ENCODE measurements around the gene KRTAP5-1.
"Not testable (repeated sequence)": the region's sequence is repeated elsewhere in the genome, so short reads cannot be mapped to it uniquely, and the experiment has no call there.

Gene KRTAP5-1
- total RNA-seq = 0 to 0.10 (median 0) reads per million in 9 experiments

GRCh38 chr11:1584661-1585370, at the start of gene KRTAP5-1:
KRTAP5-1 (minus strand) TSS chr11:1585283; CDS start chr11:1585249, 34 bp downstream.
- Mint-ChIP-seq H3K4me1 (ENCODE audit: low read depth in 2 of 2) (peaks cover 33 to 34% of the 10 kb centered on the region in 2 donors), H3K4me3 (peak within 1 kb of the TSS; percentile 34 to 46), H3K27ac (peak within 1 kb of the TSS in 1 of 2 donors; percentile 63)
- not testable (repeated sequence) for H3K9me3 Mint-ChIP-seq; H3K36me3 Mint-ChIP-seq (ENCODE audit: insufficient read depth); DNase-seq; H3K27me3 Mint-ChIP-seq
- ATAC-seq (replicated peaks) = peak; percentile 27

- Mint-ChIP-seq H3K27ac (no peak overlapping the region), H3K36me3 (ENCODE audit: insufficient read depth) (no peaks in the 10 kb centered on the region), H3K4me1 (ENCODE audit: low read depth in 2 of 2) (peaks cover 7 to 14% of the 10 kb centered on the region in 2 donors), H3K9me3 (no peaks in the 10 kb centered on the region), H3K4me3 (no peak overlapping the region), H3K27me3 (peaks cover 48 to 84% of the 10 kb centered on the region in 2 donors)
- DNase-seq (no peak), ATAC-seq (replicated peaks) (no peak)
Measured at GRCh38 chr11:1633864-1634263, 48.8 kb upstream of the KRTAP5-1 start.

- Mint-ChIP-seq H3K27me3 (peaks cover 48 to 76% of the 10 kb centered on the region in 2 donors), H3K27ac (no peak overlapping the region), H3K4me3 (no peak overlapping the region), H3K4me1 (ENCODE audit: low read depth in 2 of 2) (peaks cover 7 to 16% of the 10 kb centered on the region in 2 donors), H3K36me3 (ENCODE audit: insufficient read depth) (no peaks in the 10 kb centered on the region), H3K9me3 (no peaks in the 10 kb centered on the region)
- ATAC-seq (replicated peaks) (no peak), DNase-seq (no peak)
Measured at GRCh38 chr11:1632053-1632714, 47.1 kb upstream of the KRTAP5-1 start.

GRCh38 chr11:1631066-1631568, 46.0 kb upstream of the KRTAP5-1 start:
- no peaks in the 10 kb centered on the region for H3K36me3 Mint-ChIP-seq (ENCODE audit: insufficient read depth)
- DNase-seq (no peak), ATAC-seq (replicated peaks) (no peak)
- no peak overlapping the region for H3K4me3 Mint-ChIP-seq
- H3K27me3 Mint-ChIP-seq = peaks cover 46 to 68% of the 10 kb centered on the region in 2 donors
- no peaks in the 10 kb centered on the region for H3K9me3 Mint-ChIP-seq
- H3K4me1 Mint-ChIP-seq (ENCODE audit: low read depth in 2 of 2) = peaks cover 7 to 16% of the 10 kb centered on the region in 2 donors
- no peak overlapping the region for H3K27ac Mint-ChIP-seq

- H3K27me3 Mint-ChIP-seq = peaks cover 39 to 63% of the 10 kb centered on the region in 2 donors
- no peak overlapping the region for H3K27ac Mint-ChIP-seq
- H3K4me3 Mint-ChIP-seq = no peak overlapping the region
- DNase-seq (no peak), ATAC-seq (replicated peaks) (no peak)
- H3K36me3 Mint-ChIP-seq (ENCODE audit: insufficient read depth) = no peaks in the 10 kb centered on the region
- peaks cover 7 to 16% of the 10 kb centered on the region in 2 donors for H3K4me1 Mint-ChIP-seq (ENCODE audit: low read depth in 2 of 2)
- H3K9me3 Mint-ChIP-seq = no peaks in the 10 kb centered on the region
Measured at GRCh38 chr11:1630271-1630670, 45.2 kb upstream of the KRTAP5-1 start.

- ATAC-seq (replicated peaks) (no peak), DNase-seq (no peak)
- Mint-ChIP-seq H3K4me1 (ENCODE audit: low read depth in 2 of 2) (peaks cover 7 to 16% of the 10 kb centered on the region in 2 donors), H3K27ac (no peak within 1 kb of the TSS), H3K27me3 (peaks cover 37 to 63% of the 10 kb centered on the region in 2 donors), H3K4me3 (no peak within 1 kb of the TSS), H3K9me3 (no peaks in the 10 kb centered on the region), H3K36me3 (ENCODE audit: insufficient read depth) (no peaks in the 10 kb centered on the region)
Measured at GRCh38 chr11:1629326-1630185, 44.5 kb upstream of the KRTAP5-1 start, which contains the start of gene KRTAP5-5. KRTAP5-5 (plus strand) TSS chr11:1629775; CDS start chr11:1629841, 66 bp downstream.

GRCh38 chr11:1628506-1629325, 43.6 kb upstream of the KRTAP5-1 start:
- peaks cover 7 to 16% of the 10 kb centered on the region in 2 donors for H3K4me1 Mint-ChIP-seq (ENCODE audit: low read depth in 2 of 2)
- H3K9me3 Mint-ChIP-seq = no peaks in the 10 kb centered on the region
- H3K27me3 Mint-ChIP-seq = peaks cover 30 to 57% of the 10 kb centered on the region in 2 donors
- H3K27ac Mint-ChIP-seq = no peak overlapping the region
- DNase-seq = peak; percentile 64 to 72 (median 66)
- ATAC-seq (replicated peaks) = peak; percentile 94
- H3K4me3 Mint-ChIP-seq = no peak overlapping the region
- peaks cover 2% of the 10 kb centered on the region for H3K36me3 Mint-ChIP-seq (ENCODE audit: insufficient read depth)

GRCh38 chr11:1625541-1625940, 40.5 kb upstream of the KRTAP5-1 start:
- Mint-ChIP-seq H3K9me3 (no peaks in the 10 kb centered on the region), H3K27ac (no peak overlapping the region), H3K4me3 (no peak overlapping the region), H3K27me3 (peaks cover 20 to 26% of the 10 kb centered on the region in 2 donors), H3K4me1 (ENCODE audit: low read depth in 2 of 2) (peaks cover 0 to 8% of the 10 kb centered on the region in 2 donors), H3K36me3 (ENCODE audit: insufficient read depth) (peaks cover 2% of the 10 kb centered on the region)
- DNase-seq (no peak), ATAC-seq (replicated peaks) (no peak)

- Mint-ChIP-seq H3K27ac (no peak overlapping the region), H3K4me1 (ENCODE audit: low read depth in 2 of 2) (peaks cover under 1 to 9% of the 10 kb centered on the region in 2 donors), H3K36me3 (ENCODE audit: insufficient read depth) (peaks cover 2% of the 10 kb centered on the region), H3K4me3 (no peak overlapping the region), H3K27me3 (peaks cover 17 to 21% of the 10 kb centered on the region in 2 donors), H3K9me3 (no peaks in the 10 kb centered on the region)
- DNase-seq (no peak), ATAC-seq (replicated peaks) (no peak)
Measured at GRCh38 chr11:1624621-1625020, 39.5 kb upstream of the KRTAP5-1 start.

- ATAC-seq (replicated peaks) = no peak
- Mint-ChIP-seq H3K36me3 (ENCODE audit: insufficient read depth) (peaks cover 2% of the 10 kb centered on the region), H3K4me3 (no peak overlapping the region), H3K27ac (no peak overlapping the region), H3K27me3 (peaks cover 13 to 22% of the 10 kb centered on the region in 2 donors), H3K9me3 (no peaks in the 10 kb centered on the region), H3K4me1 (ENCODE audit: low read depth in 2 of 2) (peaks cover 5% of the 10 kb centered on the region in 2 donors)
- no peak for DNase-seq
Measured at GRCh38 chr11:1623716-1624115, 38.6 kb upstream of the KRTAP5-1 start.

- Mint-ChIP-seq H3K36me3 (ENCODE audit: insufficient read depth) (peaks cover 2% of the 10 kb centered on the region), H3K4me1 (ENCODE audit: low read depth in 2 of 2) (peaks cover 5% of the 10 kb centered on the region in 2 donors), H3K27ac (peak within 1 kb of the TSS in 1 of 2 donors; percentile 66), H3K4me3 (no peak within 1 kb of the TSS), H3K9me3 (no peaks in the 10 kb centered on the region), H3K27me3 (peaks cover 25 to 28% of the 10 kb centered on the region in 2 donors)
- DNase-seq (no peak), ATAC-seq (replicated peaks) (no peak)
Measured at GRCh38 chr11:1622086-1622485, 37.0 kb upstream of the KRTAP5-1 start, which contains the start of gene KRTAP5-4. KRTAP5-4 (minus strand) TSS chr11:1622138; CDS start chr11:1622093, 45 bp downstream.

- ATAC-seq (replicated peaks) (peak; percentile 97), DNase-seq (peak in 1 of 3 experiments; percentile 19)
- Mint-ChIP-seq H3K4me1 (ENCODE audit: low read depth in 2 of 2) (peaks cover 5% of the 10 kb centered on the region in 2 donors), H3K27me3 (peaks cover 40% of the 10 kb centered on the region in 2 donors), H3K4me3 (peak overlapping the region; percentile 3 to 28), H3K27ac (peak overlapping the region in 1 of 2 donors; percentile 47), H3K36me3 (ENCODE audit: insufficient read depth) (peaks cover 2% of the 10 kb centered on the region), H3K9me3 (no peaks in the 10 kb centered on the region)
Measured at GRCh38 chr11:1619449-1619848, 34.4 kb upstream of the KRTAP5-1 start.
